Adrenal gland (tissue), 5 donors: Measurements from ENCODE around the gene COL23A1.

Experiments used
- POLR2A ChIP-seq, 2 donors: fragments of 450-650 bp; IDR thresholded peaks; one replicate each; pipeline ENCODE4 v1.6.1; 2017; ENCODE audit warnings: antibody characterized with exemption in 2 of 2, mild to moderate bottlenecking in 2 of 2, moderate library complexity in 1 of 2
- TF ChIP-seq, protein P1 (sequence below), 6 experiments: fragments of 450-650 bp in 4 of 6; fragments of 200-600 bp in 2 of 6; sonication (generic) in 1 of 6; IDR thresholded peaks; 1 replicate in 5 of 6; 2 replicates in 1 of 6; pipeline versions ENCODE4 v1.5.1 to v1.8.0; 2016 to 2021; ENCODE audit warnings: antibody characterized with exemption in 6 of 6, mild to moderate bottlenecking in 2 of 6, moderate library complexity in 1 of 6
- donor health status: DM: no; HTN: no; CAD: no.

DNA sequence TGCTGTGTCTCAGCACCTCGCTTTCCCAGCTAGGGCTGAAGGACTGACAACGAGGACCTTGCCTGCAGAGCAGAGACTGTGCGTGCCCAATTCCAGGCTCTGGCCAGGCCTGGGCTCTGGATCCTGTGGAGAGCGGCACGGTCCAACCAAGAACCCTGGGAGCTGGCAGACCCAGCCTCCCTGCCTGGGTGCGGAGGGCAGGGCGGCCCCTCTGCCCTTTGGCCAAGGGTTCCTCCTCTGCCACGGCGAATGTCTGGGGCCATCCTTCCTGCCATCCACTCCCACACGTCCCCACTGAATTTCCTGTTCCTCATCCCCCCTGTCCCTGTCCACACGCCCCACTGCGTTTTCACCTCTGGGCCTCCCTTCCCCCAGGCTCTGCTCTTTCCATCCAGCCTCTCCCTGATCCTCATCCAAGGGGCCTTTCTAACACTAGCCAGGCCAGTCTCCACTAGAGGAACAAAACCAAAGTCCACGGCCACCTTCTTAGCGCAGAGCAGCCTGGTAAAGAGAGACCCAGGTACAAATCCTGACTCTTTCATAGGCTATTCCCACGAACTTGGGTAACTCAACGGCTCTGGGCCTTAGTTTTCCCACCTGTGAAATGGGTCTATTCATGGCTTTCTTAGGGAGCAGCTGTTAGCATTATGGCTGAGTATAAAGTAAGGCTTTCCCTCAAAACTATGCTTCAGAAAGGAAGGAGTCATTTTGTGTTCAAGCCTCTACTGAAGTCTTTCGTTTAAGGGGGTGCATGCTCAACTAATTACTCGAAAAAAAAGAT lies 262.1 kb downstream of the COL23A1 start:
- TF ChIP-seq, protein P1, sequence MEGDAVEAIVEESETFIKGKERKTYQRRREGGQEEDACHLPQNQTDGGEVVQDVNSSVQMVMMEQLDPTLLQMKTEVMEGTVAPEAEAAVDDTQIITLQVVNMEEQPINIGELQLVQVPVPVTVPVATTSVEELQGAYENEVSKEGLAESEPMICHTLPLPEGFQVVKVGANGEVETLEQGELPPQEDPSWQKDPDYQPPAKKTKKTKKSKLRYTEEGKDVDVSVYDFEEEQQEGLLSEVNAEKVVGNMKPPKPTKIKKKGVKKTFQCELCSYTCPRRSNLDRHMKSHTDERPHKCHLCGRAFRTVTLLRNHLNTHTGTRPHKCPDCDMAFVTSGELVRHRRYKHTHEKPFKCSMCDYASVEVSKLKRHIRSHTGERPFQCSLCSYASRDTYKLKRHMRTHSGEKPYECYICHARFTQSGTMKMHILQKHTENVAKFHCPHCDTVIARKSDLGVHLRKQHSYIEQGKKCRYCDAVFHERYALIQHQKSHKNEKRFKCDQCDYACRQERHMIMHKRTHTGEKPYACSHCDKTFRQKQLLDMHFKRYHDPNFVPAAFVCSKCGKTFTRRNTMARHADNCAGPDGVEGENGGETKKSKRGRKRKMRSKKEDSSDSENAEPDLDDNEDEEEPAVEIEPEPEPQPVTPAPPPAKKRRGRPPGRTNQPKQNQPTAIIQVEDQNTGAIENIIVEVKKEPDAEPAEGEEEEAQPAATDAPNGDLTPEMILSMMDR (IDR thresholded peaks at IDR 0.05) = no peak
- TF ChIP-seq POLR2A (IDR thresholded peaks at IDR 0.05) = no peak
